Activated B cell treated with CpG ODN at 0.5 μM for 24 hours (primary cell): Measurements from ENCODE around the gene PPP1CC. TPM values are rescaled to one million over a fixed set of nuclear protein-coding genes. Genes with fewer than 3 reads are reported as not detected.
"Not testable (repeated sequence)": the region's sequence is repeated elsewhere in the genome, so short reads cannot be mapped to it uniquely, and the experiment has no call there.

Experiments
- ATAC-seq: fragments of 200-7000 bp; cut with Tn5 transposase; one replicate; pipeline ENCODE4 v1.10.0; 2021; ENCODE audit warnings: low read depth, mild to moderate bottlenecking, moderate library complexity
- CTCF ChIA-PET: fragments of 350-600 bp; sonication (Branson Sonifier 250); formaldehyde crosslinking; loops from one replicate; lab custom pipeline; 2021; ENCODE audit warnings: antibody characterized with exemption; lab: Charles Lee
- POLR2A ChIA-PET: fragments of 350-600 bp; sonication (Branson Sonifier 250); formaldehyde crosslinking; loops from one replicate; lab custom pipeline; 2021; ENCODE audit warnings: antibody characterized with exemption; lab: Charles Lee
- DNase-seq: peaks from one replicate; pipeline ENCODE4 v3.0.0; 2022
- H3K27ac Mint-ChIP-seq: one replicate; pipeline ENCODE4 v1.8.0; 2020; ENCODE audit warnings: mixed read lengths
- H3K27me3 Mint-ChIP-seq: one replicate; pipeline ENCODE4 v1.8.0; 2021; ENCODE audit warnings: mixed read lengths
- H3K36me3 Mint-ChIP-seq: one replicate; pipeline ENCODE4 v1.8.0; 2021; ENCODE audit warnings: low read depth, mixed read lengths
- H3K4me1 Mint-ChIP-seq: one replicate; pipeline ENCODE4 v1.8.0; 2021; ENCODE audit warnings: mixed read lengths
- H3K4me3 Mint-ChIP-seq: one replicate; pipeline ENCODE4 v1.8.0; 2020; ENCODE audit warnings: mild to moderate bottlenecking, mixed read lengths
- H3K9me3 Mint-ChIP-seq: one replicate; pipeline ENCODE4 v1.8.0; 2020; ENCODE audit warnings: mixed read lengths
- intact Hi-C: fragments of 100-400 bp; cut with micrococcal nuclease; formaldehyde crosslinking; loops from one replicate; pipeline ENCODE4 v1.15.1; 2024
- total RNA-seq: library from RNA; stranded (reverse); gene quantifications from 2 replicates; pipeline ENCODE4 v1.2.3, GENCODE V29; 2022
- TF ChIP-seq, protein P1 (sequence below): fragments of 200-600 bp; IDR thresholded peaks from one replicate; pipeline ENCODE4 v1.8.0; 2022; ENCODE audit warnings: antibody characterized with exemption, mild to moderate bottlenecking

PPP1CC gene
- total RNA-seq, 1 donor from 2014 or later = 148 TPM

DNA sequence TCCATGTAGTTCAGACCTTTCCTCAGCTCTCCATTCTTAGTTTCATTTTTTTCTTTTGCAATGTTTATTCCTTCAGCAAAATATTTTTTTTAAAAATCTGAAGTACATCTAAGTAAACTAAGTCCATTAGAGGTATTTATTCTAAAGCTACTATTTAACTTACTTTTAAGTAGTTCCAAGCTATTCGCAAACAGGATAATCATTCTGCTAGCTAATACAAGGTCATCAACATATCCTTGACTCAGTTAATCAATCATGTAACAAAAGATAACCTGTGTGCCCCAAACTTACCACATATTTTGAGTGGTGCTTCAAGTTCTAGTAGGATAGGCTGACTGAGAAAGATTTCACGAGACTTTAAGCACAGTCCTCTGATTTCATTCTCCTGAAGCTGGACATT is 11.2 kb downstream of the PPP1CC start:
- POLR2A ChIA-PET = interaction anchor here (0.6 to 1.5 kb wide), 2 partner anchors 10 to 118 kb away, joined by 5 to 7 read pairs; no protein-coding TSS in a partner anchor
- Mint-ChIP-seq H3K4me3 (no peak overlapping the region), H3K36me3 (peaks cover 87% of the 10 kb centered on the region), H3K27me3 (no peaks in the 10 kb centered on the region), H3K27ac (no peak overlapping the region), H3K4me1 (peaks cover 74% of the 10 kb centered on the region), H3K9me3 (no peaks in the 10 kb centered on the region)
- TF ChIP-seq, protein P1, sequence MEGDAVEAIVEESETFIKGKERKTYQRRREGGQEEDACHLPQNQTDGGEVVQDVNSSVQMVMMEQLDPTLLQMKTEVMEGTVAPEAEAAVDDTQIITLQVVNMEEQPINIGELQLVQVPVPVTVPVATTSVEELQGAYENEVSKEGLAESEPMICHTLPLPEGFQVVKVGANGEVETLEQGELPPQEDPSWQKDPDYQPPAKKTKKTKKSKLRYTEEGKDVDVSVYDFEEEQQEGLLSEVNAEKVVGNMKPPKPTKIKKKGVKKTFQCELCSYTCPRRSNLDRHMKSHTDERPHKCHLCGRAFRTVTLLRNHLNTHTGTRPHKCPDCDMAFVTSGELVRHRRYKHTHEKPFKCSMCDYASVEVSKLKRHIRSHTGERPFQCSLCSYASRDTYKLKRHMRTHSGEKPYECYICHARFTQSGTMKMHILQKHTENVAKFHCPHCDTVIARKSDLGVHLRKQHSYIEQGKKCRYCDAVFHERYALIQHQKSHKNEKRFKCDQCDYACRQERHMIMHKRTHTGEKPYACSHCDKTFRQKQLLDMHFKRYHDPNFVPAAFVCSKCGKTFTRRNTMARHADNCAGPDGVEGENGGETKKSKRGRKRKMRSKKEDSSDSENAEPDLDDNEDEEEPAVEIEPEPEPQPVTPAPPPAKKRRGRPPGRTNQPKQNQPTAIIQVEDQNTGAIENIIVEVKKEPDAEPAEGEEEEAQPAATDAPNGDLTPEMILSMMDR = no peak
- no peak for DNase-seq
- ATAC-seq = no peak
- CTCF ChIA-PET = interaction anchor here (1.0 to 1.5 kb wide), 2 partner anchors 8 to 180 kb away, joined by 3 to 4 read pairs; no protein-coding TSS in a partner anchor
- intact Hi-C loops = no loop called here

DNA sequence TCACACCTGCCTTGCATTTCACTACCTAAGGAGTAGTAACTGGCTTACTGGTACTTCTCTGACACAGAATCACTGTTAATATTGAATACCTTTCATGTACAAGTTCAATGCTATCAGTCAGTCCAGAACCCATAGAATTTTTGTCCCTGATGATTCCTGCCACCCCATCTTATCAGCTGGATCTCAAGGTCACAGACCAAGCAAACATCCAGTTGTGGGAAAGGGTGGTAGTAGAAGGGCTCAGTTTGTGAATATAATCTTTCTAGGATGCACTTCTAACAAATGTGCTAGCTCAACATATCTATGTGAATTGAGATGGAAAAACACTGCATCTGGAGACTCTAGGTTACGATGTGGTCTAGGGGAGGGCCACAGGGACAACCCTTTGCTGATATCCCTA is 14.1 kb downstream of the PPP1CC start:
- ChIA-PET CTCF (no interaction called here), POLR2A (interaction anchor here (0.6 to 2.4 kb wide), 2 partner anchors 13 to 102 kb away, joined by 7 to 23 read pairs; partner anchors contain the start of gene PPP1CC)
- DNase-seq = no peak
- TF ChIP-seq, protein P1 = no peak
- Mint-ChIP-seq H3K36me3 (peaks cover 91% of the 10 kb centered on the region), H3K4me3 (no peak overlapping the region), H3K27me3 (no peaks in the 10 kb centered on the region), H3K9me3 (no peaks in the 10 kb centered on the region), H3K4me1 (peaks cover 65% of the 10 kb centered on the region), H3K27ac (peak overlapping the region; percentile 66)
- intact Hi-C loops = no loop called here
- ATAC-seq = no peak

- ChIA-PET POLR2A (interaction anchor here (1.2 to 2.4 kb wide), 3 partner anchors 9 to 15 kb away, joined by 3 to 23 read pairs (median 4); partner anchors contain the start of gene PPP1CC), CTCF (interaction anchor here (1.2 kb wide), 1 partner anchor 124 kb away, joined by 3 read pairs; no protein-coding TSS in a partner anchor)
- H3K4me3 Mint-ChIP-seq = peak overlapping the region; percentile 32
Observed at GRCh38 chr12:110726708-110727369, 15.9 kb downstream of the PPP1CC start.

DNA sequence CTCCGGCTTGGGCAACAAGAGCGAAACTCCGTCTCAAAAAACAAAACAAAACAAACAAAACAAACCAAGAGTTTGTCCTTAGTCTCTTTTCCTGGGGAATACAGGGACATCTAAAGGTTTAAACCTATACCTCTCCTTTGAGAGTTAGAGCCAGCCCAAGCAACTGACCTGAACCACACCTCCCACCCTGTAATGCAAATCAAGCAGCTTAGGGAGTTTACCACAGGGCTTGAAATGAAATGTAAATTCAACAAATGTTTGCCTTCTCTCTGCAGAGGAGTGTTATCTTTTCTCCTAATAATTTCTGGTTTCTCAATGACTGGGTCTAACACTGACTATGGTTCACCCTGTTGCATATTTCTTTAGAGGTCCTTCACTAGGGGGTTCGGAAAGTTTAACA is 16.7 kb downstream of the PPP1CC start:
- CTCF ChIA-PET = no interaction called here
- H3K4me3 Mint-ChIP-seq = peak overlapping the region; percentile 44
- H3K9me3 Mint-ChIP-seq = no peaks in the 10 kb centered on the region
- POLR2A ChIA-PET = interaction anchor here (0.6 kb wide), 1 partner anchor 16 kb away, joined by 3 read pairs; the partner anchor contains the start of gene PPP1CC
- ATAC-seq = peak; percentile 27
- intact Hi-C loops = loop anchor here (1.0 to 2.0 kb wide), 2 partner anchors 8 to 15 kb away; no protein-coding TSS in a partner anchor
- TF ChIP-seq, protein P1 = no peak
- H3K27me3 Mint-ChIP-seq = no peaks in the 10 kb centered on the region
- peaks cover 88% of the 10 kb centered on the region for H3K36me3 Mint-ChIP-seq
- peaks cover 42% of the 10 kb centered on the region for H3K4me1 Mint-ChIP-seq
- no peak for DNase-seq
- peak overlapping the region; percentile 86 for H3K27ac Mint-ChIP-seq

More at GRCh38 chr12:110726708-110727369, 15.9 kb downstream of the PPP1CC start:
- H3K27ac Mint-ChIP-seq = peak overlapping the region; percentile 86
- TF ChIP-seq, protein P1 = no peak
- peaks cover 88% of the 10 kb centered on the region for H3K36me3 Mint-ChIP-seq
- H3K4me1 Mint-ChIP-seq = peaks cover 48% of the 10 kb centered on the region
- ATAC-seq (peak; percentile 24), DNase-seq (no peak)
- no peaks in the 10 kb centered on the region for H3K27me3 Mint-ChIP-seq
- intact Hi-C loops = loop anchor here (1.0 to 2.0 kb wide), 2 partner anchors 9 to 14 kb away; no protein-coding TSS in a partner anchor
- no peaks in the 10 kb centered on the region for H3K9me3 Mint-ChIP-seq

GRCh38 chr12:110725267-110725666 is 17.4 kb downstream of the PPP1CC start:
- CTCF ChIA-PET = no interaction called here
- intact Hi-C loops = no loop called here
- peaks cover 88% of the 10 kb centered on the region for H3K36me3 Mint-ChIP-seq
- peaks cover 38% of the 10 kb centered on the region for H3K4me1 Mint-ChIP-seq
- POLR2A ChIA-PET = interaction anchor here (0.6 kb wide), 1 partner anchor 269 kb away, joined by 5 read pairs; no protein-coding TSS in a partner anchor
- H3K27ac Mint-ChIP-seq = no peak overlapping the region
- TF ChIP-seq, protein P1 = no peak
- no peaks in the 10 kb centered on the region for H3K27me3 Mint-ChIP-seq
- DNase-seq (no peak), ATAC-seq (no peak)
- H3K4me3 Mint-ChIP-seq = no peak overlapping the region
- H3K9me3 Mint-ChIP-seq = no peaks in the 10 kb centered on the region

- DNase-seq, ATAC-seq, H3K9me3 Mint-ChIP-seq, CTCF ChIA-PET, H3K27me3 Mint-ChIP-seq, H3K4me3 Mint-ChIP-seq, intact Hi-C loops, H3K27ac Mint-ChIP-seq: not testable (repeated sequence)
- H3K4me1 Mint-ChIP-seq = peaks cover 42% of the 10 kb centered on the region
- peaks cover 91% of the 10 kb centered on the region for H3K36me3 Mint-ChIP-seq
- POLR2A ChIA-PET = interaction anchor here (1.0 kb wide), 1 partner anchor 25 kb away, joined by 5 read pairs; no protein-coding TSS in a partner anchor
Observed at GRCh38 chr12:110722892-110723291, 19.8 kb downstream of the PPP1CC start.
